H1 (cell line): ENCODE data around the gene CPNE8. TPM values are rescaled to one million over a fixed set of nuclear protein-coding genes. Genes with fewer than 3 reads are reported as not detected.

Source experiments
- CTCF ChIA-PET: fragments of 300-600 bp; sonication (Branson Sonifier 250); formaldehyde crosslinking; loops from one replicate; lab custom pipeline; 2021; ENCODE audit not compliant: partially characterized antibody; lab: Charles Lee
- POLR2A ChIA-PET: fragments of 300-600 bp; sonication (Branson Sonifier 250); formaldehyde crosslinking; loops from one replicate; lab custom pipeline; 2021; ENCODE audit warnings: inconsistent platforms; ENCODE audit not compliant: partially characterized antibody; lab: Charles Lee
- DNase-seq, 2 experiments: peaks; one replicate each; pipeline versions ENCODE4 v3.0.0 to v3.0.0-alpha.2; 2010 to 2022; ENCODE audit warnings: low spot score in 2 of 2, low read depth in 1 of 2, mixed read lengths in 1 of 2
- FAIRE-seq: peaks from 2 replicates; lab custom pipeline; 2011; peaks lifted over from hg19 to GRCh38; lab: Jason Lieb, UNC
- H2AFZ ChIP-seq: 2 replicates; pipeline ENCODE4 v1.8.1; 2012; ENCODE audit warnings: low read length, inconsistent platforms
- H2AK5ac ChIP-seq: 2 replicates; pipeline ENCODE4 v1.6.1; 2013; ENCODE audit warnings: low read depth, low read length
- H2BK120ac ChIP-seq: replicated peaks from 2 replicates; pipeline ENCODE3; 2013; ENCODE audit warnings: low read depth, low read length, inconsistent platforms
- H2BK12ac ChIP-seq: 2 replicates; pipeline ENCODE4 v1.6.1; 2013; ENCODE audit warnings: low read depth, low read length
- H2BK15ac ChIP-seq: 2 replicates; pipeline ENCODE4 v1.6.1; 2013; ENCODE audit warnings: low read length
- H2BK20ac ChIP-seq: 2 replicates; pipeline ENCODE4 v1.6.1; 2013; ENCODE audit warnings: low read length
- H2BK5ac ChIP-seq: 2 replicates; pipeline ENCODE4 v1.6.1; 2013; ENCODE audit warnings: low read depth, low read length
- H3K14ac ChIP-seq: 2 replicates; pipeline ENCODE4 v1.6.1; 2013; ENCODE audit warnings: inconsistent platforms; ENCODE audit not compliant: insufficient read length
- H3K18ac ChIP-seq: 2 replicates; pipeline ENCODE4 v1.6.1; 2013; ENCODE audit warnings: low read length; ENCODE audit errors: extremely low read depth
- H3K23ac ChIP-seq: 2 replicates; pipeline ENCODE4 v1.6.1; 2013; ENCODE audit warnings: inconsistent platforms; ENCODE audit not compliant: insufficient read length
- H3K23me2 ChIP-seq: 2 replicates; pipeline ENCODE4 v1.6.1; 2013; ENCODE audit warnings: low read depth, low read length
- H3K27ac ChIP-seq: 2 replicates; pipeline ENCODE4 v1.6.1; 2011; ENCODE audit warnings: low read depth, low read length, inconsistent platforms
- H3K27me3 ChIP-seq, 4 experiments: replicated peaks in 1 of 4; 1 replicate in 1 of 4; 2 replicates in 3 of 4; pipeline versions ENCODE4 v1.6.1 to v1.8.1; 2011 to 2013; ENCODE audit warnings: low read length in 3 of 4, mild to moderate bottlenecking in 3 of 4, inconsistent platforms in 2 of 4, mixed read lengths in 2 of 4, moderate library complexity in 1 of 4; ENCODE audit not compliant: control insufficient read depth in 3 of 4, insufficient read depth in 3 of 4; ENCODE audit errors: extremely low read depth in 1 of 4
- H3K36me3 ChIP-seq, 4 experiments: 2 replicates each; pipeline versions ENCODE4 v1.6.1 to v1.8.1; 2011 to 2013; ENCODE audit warnings: mild to moderate bottlenecking in 4 of 4, low read length in 3 of 4, moderate library complexity in 2 of 4, control low read depth in 1 of 4, inconsistent platforms in 1 of 4; ENCODE audit not compliant: insufficient read depth in 4 of 4, control insufficient read depth in 2 of 4
- H3K4ac ChIP-seq: replicated peaks from 2 replicates; pipeline ENCODE3; 2013; ENCODE audit warnings: low read length, low read depth, mixed read lengths, inconsistent platforms; ENCODE audit not compliant: insufficient read length
- H3K4me1 ChIP-seq, 4 experiments: replicated peaks in 1 of 4; 1 replicate in 1 of 4; 2 replicates in 3 of 4; pipeline versions ENCODE4 v1.6.1 to v1.8.1; 2011 to 2013; ENCODE audit warnings: low read length in 3 of 4, inconsistent platforms in 2 of 4, mixed read lengths in 1 of 4; ENCODE audit not compliant: insufficient read depth in 4 of 4, control insufficient read depth in 3 of 4
- H3K4me2 ChIP-seq, 2 experiments: 2 replicates each; pipeline versions ENCODE4 v1.6.1 to v1.8.1; 2011 to 2013; ENCODE audit warnings: low read depth in 2 of 2, low read length in 2 of 2, control low read depth in 1 of 2, inconsistent platforms in 1 of 2, mild to moderate bottlenecking in 1 of 2; ENCODE audit not compliant: insufficient read depth in 1 of 2
- H3K4me3 ChIP-seq, 4 experiments: fragments of 200-600, 300-600 bp in 1 of 4; sonication (generic), shearing (Covaris generic), sonication (Bioruptor Twin) in 1 of 4; 2 replicates each; pipeline versions ENCODE4 v1.5.1 to v1.8.1; 2011 to 2016; ENCODE audit warnings: low read length in 4 of 4, low read depth in 3 of 4, control low read depth in 2 of 4, inconsistent platforms in 2 of 4, mild to moderate bottlenecking in 2 of 4, mixed read lengths in 1 of 4, moderate library complexity in 1 of 4; ENCODE audit not compliant: insufficient read depth in 2 of 4; ENCODE audit errors: extremely low read depth in 1 of 4
- H3K56ac ChIP-seq: replicated peaks from 2 replicates; pipeline ENCODE3; 2013; ENCODE audit warnings: low read depth, mild to moderate bottlenecking, mixed read lengths, low read length, inconsistent platforms; ENCODE audit not compliant: insufficient read length
- H3K79me1 ChIP-seq: 2 replicates; pipeline ENCODE4 v1.6.1; 2013; ENCODE audit warnings: low read depth, low read length, control low read depth
- H3K79me2 ChIP-seq, 2 experiments: 2 replicates each; pipeline versions ENCODE4 v1.6.1 to v1.8.1; 2012 to 2013; ENCODE audit warnings: low read length in 2 of 2, mild to moderate bottlenecking in 2 of 2, inconsistent platforms in 1 of 2; ENCODE audit not compliant: insufficient read depth in 2 of 2, control insufficient read depth in 1 of 2
- H3K9ac ChIP-seq, 4 experiments: replicated peaks in 1 of 4; 1 replicate in 1 of 4; 2 replicates in 3 of 4; pipeline versions ENCODE4 v1.6.1 to v1.8.1; 2011 to 2013; ENCODE audit warnings: low read depth in 3 of 4, low read length in 3 of 4, control low read depth in 2 of 4, mild to moderate bottlenecking in 2 of 4, moderate library complexity in 2 of 4, inconsistent platforms in 1 of 4; ENCODE audit errors: extremely low read depth in 1 of 4
- H3K9me3 ChIP-seq, 2 experiments: 2 replicates each; pipeline versions ENCODE4 v1.6.1 to v1.8.1; 2012 to 2013; ENCODE audit warnings: mild to moderate bottlenecking in 2 of 2, moderate library complexity in 2 of 2, control low read depth in 1 of 2, inconsistent platforms in 1 of 2, low read depth in 1 of 2, low read length in 1 of 2, mixed read lengths in 1 of 2; ENCODE audit not compliant: insufficient read depth in 2 of 2
- H4K20me1 ChIP-seq, 2 experiments: replicated peaks in 1 of 2; 2 replicates each; pipeline versions ENCODE3 to v1.8.1; 2011 to 2013; ENCODE audit warnings: inconsistent platforms in 2 of 2, low read length in 2 of 2, mild to moderate bottlenecking in 1 of 2; ENCODE audit not compliant: insufficient read depth in 2 of 2, control insufficient read depth in 1 of 2
- H4K5ac ChIP-seq: 2 replicates; pipeline ENCODE4 v1.6.1; 2013; ENCODE audit warnings: low read length, low read depth, mixed read lengths, inconsistent platforms; ENCODE audit not compliant: insufficient read length
- H4K8ac ChIP-seq: 2 replicates; pipeline ENCODE4 v1.8.0; 2013; ENCODE audit warnings: mild to moderate bottlenecking, moderate library complexity, low read length, inconsistent platforms; ENCODE audit not compliant: insufficient read depth; ENCODE audit errors: extremely low read depth
- H4K91ac ChIP-seq: replicated peaks from 2 replicates; pipeline ENCODE3; 2013; ENCODE audit warnings: low read length, mixed read lengths, inconsistent platforms; ENCODE audit not compliant: insufficient read length
- BRCA1 ChIP-seq: IDR thresholded peaks from 2 replicates; pipeline ENCODE4 v1.6.1; 2012; ENCODE audit warnings: low read depth, low read length, improper control_type of control experiment
- GABPA ChIP-seq: IDR thresholded peaks from 2 replicates; pipeline ENCODE4 v1.6.1; 2011; ENCODE audit warnings: mild to moderate bottlenecking, low read length, moderate library complexity, borderline replicate concordance; ENCODE audit not compliant: insufficient read depth
- HDAC2 ChIP-seq, 2 experiments: fragments of 300-600 bp in 1 of 2; sonication (generic) in 1 of 2; IDR thresholded peaks; 2 replicates each; pipeline ENCODE4 v1.6.1; 2011 to 2012; ENCODE audit warnings: low read depth in 2 of 2, low read length in 2 of 2, mild to moderate bottlenecking in 2 of 2, moderate library complexity in 2 of 2, borderline replicate concordance in 1 of 2, inconsistent platforms in 1 of 2
- JUND ChIP-seq: IDR thresholded peaks from 2 replicates; pipeline ENCODE4 v1.6.1; 2011; ENCODE audit warnings: mild to moderate bottlenecking, improper control_type of control experiment, low read length
- KDM1A ChIP-seq: fragments of 200-600, 300-600 bp; sonication (generic); IDR thresholded peaks from 2 replicates; pipeline ENCODE4 v1.7.1; 2016; ENCODE audit warnings: mild to moderate bottlenecking, low read length, borderline replicate concordance
- KDM4A ChIP-seq: IDR thresholded peaks from one replicate; pipeline ENCODE4 v1.7.1; 2012; ENCODE audit warnings: low read depth, mild to moderate bottlenecking, moderate library complexity, low read length, inconsistent platforms; ENCODE audit not compliant: severe bottlenecking
- NRF1 ChIP-seq: IDR thresholded peaks from 2 replicates; pipeline ENCODE4 v1.6.1; 2011; ENCODE audit warnings: mild to moderate bottlenecking, low read depth, low read length, improper control_type of control experiment
- POLR2A ChIP-seq, 2 experiments: IDR thresholded peaks; 1 replicate in 1 of 2; 2 replicates in 1 of 2; pipeline ENCODE4 v1.6.1; 2011; ENCODE audit warnings: low read depth in 2 of 2, low read length in 2 of 2, mild to moderate bottlenecking in 2 of 2; ENCODE audit errors: control extremely low read depth in 1 of 2
- POU5F1 ChIP-seq: IDR thresholded peaks from 2 replicates; pipeline ENCODE4 v1.6.1; 2011; ENCODE audit warnings: low read depth, mild to moderate bottlenecking, low read length, moderate library complexity
- RFX5 ChIP-seq: IDR thresholded peaks from 2 replicates; pipeline ENCODE4 v1.6.1; 2011; ENCODE audit warnings: low read depth, low read length, improper control_type of control experiment, borderline replicate concordance
- SP1 ChIP-seq: IDR thresholded peaks from 2 replicates; pipeline ENCODE4 v1.6.1; 2011; ENCODE audit warnings: low read depth, low read length
- SP2 ChIP-seq: IDR thresholded peaks from 2 replicates; pipeline ENCODE4 v1.6.1; 2012; ENCODE audit warnings: mild to moderate bottlenecking, low read length, inconsistent platforms
- YY1 ChIP-seq: IDR thresholded peaks from 2 replicates; pipeline ENCODE4 v1.6.1; 2011; ENCODE audit warnings: low read depth, mild to moderate bottlenecking, low read length
- WGBS, 2 experiments: shearing (Covaris generic) in 1 of 2; methylation state at CpG; one replicate each; pipeline versions ENCODE4 v1.1.6 to v1.1.7; 2013 to 2015; ENCODE audit warnings: low lambda C conversion rate in 2 of 2, mixed read lengths in 2 of 2, inconsistent platforms in 1 of 2, low coverage in 1 of 2, missing lambda C conversion rate in 1 of 2; ENCODE audit not compliant: insufficient replicate concordance in 2 of 2, insufficient coverage in 1 of 2, insufficient read length in 1 of 2; ENCODE audit errors: extremely low coverage in 1 of 2, missing lambda C conversion rate in 1 of 2; 5-methylcytosine and 5-hydroxymethylcytosine counted together
- polyA plus RNA-seq, 7 experiments: library from polyadenylated mRNA; depleted of rRNA in 3 of 7; stranded (reverse) in 5 of 7; unstranded in 2 of 7; fragments of >200 nt in 5 of 7; fragments of 200-250 nt in 2 of 7; gene quantifications; 1 replicate in 5 of 7; 2 replicates in 1 of 7; 4 replicates in 1 of 7; pipeline versions ENCODE4 v1.2.1 to v1.2.3, GENCODE V29; 2011 to 2013; ENCODE audit warnings: missing spikeins in 2 of 7, mixed read lengths in 2 of 7
- total RNA-seq: library from RNA; stranded (reverse); fragmentation: NEBNext Ultra II Directional; extraction: Animal tissue kit (Norgen Biotek cat#: 25700); gene quantifications from 2 replicates; pipeline ENCODE4 v1.2.1, GENCODE V29; 2021

Gene CPNE8
- total and polyA plus RNA-seq, 2 of the 8 experiments (the other 6 are each of a cell fraction or from before 2014, with no cell fraction given): 2.5 to 6.8 TPM

DNA sequence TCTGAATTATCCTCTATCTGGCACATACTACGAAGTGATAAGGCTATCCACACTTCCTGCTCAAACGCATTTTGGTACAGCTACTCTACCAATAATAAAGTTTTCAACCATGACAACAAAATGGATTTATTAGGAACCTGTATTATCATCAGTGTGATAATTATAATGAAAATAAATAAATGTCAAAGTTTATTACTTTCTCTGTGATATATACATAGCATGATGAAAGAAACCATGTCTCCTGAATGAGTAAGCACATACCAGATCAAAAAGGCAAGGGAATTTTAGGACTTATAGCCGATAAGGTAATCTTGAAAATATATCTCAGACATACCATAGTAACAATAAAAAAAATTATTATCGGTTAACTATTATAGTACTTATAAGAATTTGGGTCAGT, 61.1 kb downstream of the CPNE8 start:
- Histone ChIP-seq H3K4me3 (no peak overlapping the region), H3K79me1 (no peaks in the 10 kb centered on the region), H4K91ac (no peak overlapping the region), H3K23me2 (no peaks in the 10 kb centered on the region), H3K9me3 (no peaks in the 10 kb centered on the region; a peak in 1 of 4 replicates), H3K4me1 (no peaks in the 10 kb centered on the region; a peak in 1 of 7 replicates), H3K14ac (no peak overlapping the region), H3K36me3 (no peaks in the 10 kb centered on the region), H4K5ac (no peak overlapping the region), H2BK12ac (no peak overlapping the region), H2AFZ (no peak overlapping the region), H2BK20ac (no peak overlapping the region), H2BK5ac (no peak overlapping the region), H3K27ac (no peak overlapping the region), H4K8ac (no peak overlapping the region), H3K56ac (no peak overlapping the region), H3K23ac (no peak overlapping the region), H4K20me1 (no peaks in the 10 kb centered on the region), H3K9ac (no peak overlapping the region), H3K27me3 (no peaks in the 10 kb centered on the region), H3K79me2 (no peaks in the 10 kb centered on the region), H3K4me2 (no peak overlapping the region), H2BK15ac (no peak overlapping the region), H3K18ac (no peak overlapping the region), H3K4ac (no peak overlapping the region), H2BK120ac (no peak overlapping the region), H2AK5ac (no peak overlapping the region)
- DNase-seq: no peak
- 92% methylated on average over 4 of the region's 4 CpGs; no CpG with 5 or more reads in 1 of the 2 experiments for WGBS, 2 experiments
- no peak for FAIRE-seq
- CTCF ChIA-PET: interaction anchor here (0.7 kb wide), 1 partner anchor 61 kb away, joined by 4 read pairs; the partner anchor contains the start of gene CPNE8
- POLR2A ChIA-PET: no interaction called here
- TF ChIP-seq JUND: no peak
- TF ChIP-seq NRF1: no peak
- TF ChIP-seq KDM1A: no peak
- no peak for TF ChIP-seq KDM4A
- no peak for TF ChIP-seq POU5F1
- no peak for TF ChIP-seq RFX5
- no peak for TF ChIP-seq SP1
- no peak for TF ChIP-seq GABPA
- TF ChIP-seq SP2: no peak
- no peak for TF ChIP-seq POLR2A (IDR thresholded peaks at IDR 0.05; ENCODE audit: control extremely low read depth in 1 of 2, low read depth in 2 of 2, low read length in 2 of 2)
- TF ChIP-seq YY1: no peak
- TF ChIP-seq BRCA1: no peak
- no peak for TF ChIP-seq HDAC2 (IDR thresholded peaks at IDR 0.05; ENCODE audit: borderline replicate concordance in 1 of 2, low read depth in 2 of 2, low read length in 2 of 2)
